Suprapubic skin (tissue), 4 donors: ENCODE measurements around the gene SIGLEC8. TPM values are rescaled to one million over a fixed set of nuclear protein-coding genes. Genes with fewer than 3 reads are reported as not detected.

Experiments
- DNase-seq, 2 donors: peaks; one replicate each; pipeline ENCODE4 v3.0.0-alpha.2; 2019; ENCODE audit warnings: low spot score in 2 of 2
- H3K27ac ChIP-seq: fragments of 200-600 bp; sonication (generic); one replicate; pipeline ENCODE4 v1.5.1; 2019
- H3K27me3 ChIP-seq: fragments of 200-600 bp; sonication (generic); one replicate; pipeline ENCODE4 v1.5.1; 2019
- H3K36me3 ChIP-seq: fragments of 200-600 bp; sonication (generic); one replicate; pipeline ENCODE4 v1.5.1; 2019
- H3K4me1 ChIP-seq: fragments of 200-600 bp; sonication (generic); one replicate; pipeline ENCODE4 v1.5.1; 2019
- H3K4me3 ChIP-seq: fragments of 200-600 bp; sonication (generic); one replicate; pipeline ENCODE4 v1.5.1; 2019; ENCODE audit warnings: mild to moderate bottlenecking
- H3K9me3 ChIP-seq: fragments of 200-600 bp; sonication (generic); one replicate; pipeline ENCODE4 v1.5.1; 2019
- CTCF ChIP-seq, 2 donors: fragments of 200-600 bp in 1 of 2; fragments of 450-650 bp in 1 of 2; sonication (generic) in 1 of 2; IDR thresholded peaks; one replicate each; pipeline ENCODE4 v1.5.1; 2016 to 2019; ENCODE audit warnings: antibody characterized with exemption in 2 of 2, mild to moderate bottlenecking in 1 of 2, moderate library complexity in 1 of 2
- EP300 ChIP-seq: sonication (generic); formaldehyde crosslinking; IDR thresholded peaks from one replicate; pipeline ENCODE4 v1.6.1; 2017; ENCODE audit warnings: antibody characterized with exemption
- POLR2A ChIP-seq, 2 donors: fragments of 450-650 bp; IDR thresholded peaks; one replicate each; pipeline ENCODE4 v1.6.1; 2017; ENCODE audit warnings: antibody characterized with exemption in 2 of 2, mild to moderate bottlenecking in 2 of 2, moderate library complexity in 2 of 2
- POLR2AphosphoS5 ChIP-seq, 3 donors: sonication (generic); formaldehyde crosslinking; IDR thresholded peaks; one replicate each; pipeline ENCODE4 v1.6.1; 2017; ENCODE audit warnings: antibody characterized with exemption in 3 of 3
- whole genome bisulfite sequencing: methylation state at CpG from one replicate; pipeline ENCODE4 v1.1.5; 2018; 5-methylcytosine and 5-hydroxymethylcytosine counted together
- total RNA-seq, 4 donors: library from RNA; depleted of rRNA; stranded (reverse); fragments of >200 nt; gene quantifications; one replicate each; pipeline ENCODE4 v1.1.0, GENCODE V29; 2016

Gene SIGLEC8
- total RNA-seq, 4 donors from 2014 or later, result 0.21 to 1.0 TPM; not detected in 2

GRCh38 chr19:51433043-51433442 is 25.2 kb downstream of the SIGLEC8 start:
- no peak overlapping the region for H3K27ac ChIP-seq
- WGBS, result 66% methylated on average over 4 of the region's 4 CpGs
- TF ChIP-seq POLR2A (IDR thresholded peaks at IDR 0.05), result no peak
- no peak for TF ChIP-seq EP300
- no peak for TF ChIP-seq CTCF (IDR thresholded peaks at IDR 0.05)
- no peak for TF ChIP-seq POLR2AphosphoS5 (IDR thresholded peaks at IDR 0.05)

GRCh38 chr19:51431124-51431523 is 27.1 kb downstream of the SIGLEC8 start:
- Histone ChIP-seq H3K27me3 (peaks cover 4% of the 10 kb centered on the region), H3K9me3 (no peaks in the 10 kb centered on the region), H3K27ac (no peak overlapping the region), H3K4me1 (no peaks in the 10 kb centered on the region), H3K36me3 (no peaks in the 10 kb centered on the region), H3K4me3 (no peak overlapping the region)
- no peak for DNase-seq
- WGBS, result 71% methylated on average over 3 of the region's 3 CpGs
- TF ChIP-seq POLR2AphosphoS5 (IDR thresholded peaks at IDR 0.05) (no peak), POLR2A (IDR thresholded peaks at IDR 0.05) (no peak), CTCF (IDR thresholded peaks at IDR 0.05) (no peak)

More at GRCh38 chr19:51433043-51433442, 25.2 kb downstream of the SIGLEC8 start:
- Histone ChIP-seq H3K36me3 (no peaks in the 10 kb centered on the region), H3K4me3 (no peak overlapping the region), H3K4me1 (no peaks in the 10 kb centered on the region), H3K9me3 (no peaks in the 10 kb centered on the region), H3K27me3 (peaks cover 4% of the 10 kb centered on the region)
- DNase-seq, result no peak

GRCh38 chr19:51430221-51430620 is 28.0 kb downstream of the SIGLEC8 start:
- 72% methylated on average over 3 of the region's 3 CpGs for WGBS
- TF ChIP-seq POLR2AphosphoS5 (IDR thresholded peaks at IDR 0.05), result no peak
- no peak for TF ChIP-seq CTCF (IDR thresholded peaks at IDR 0.05)
- no peak for TF ChIP-seq EP300
- TF ChIP-seq POLR2A (IDR thresholded peaks at IDR 0.05), result no peak

GRCh38 chr19:51427201-51427600 is 31.1 kb downstream of the SIGLEC8 start:
- no peak for DNase-seq
- Histone ChIP-seq H3K27ac (no peak overlapping the region), H3K9me3 (no peaks in the 10 kb centered on the region), H3K4me3 (no peak overlapping the region), H3K36me3 (no peaks in the 10 kb centered on the region), H3K27me3 (peaks cover 5% of the 10 kb centered on the region), H3K4me1 (no peaks in the 10 kb centered on the region)
- 67% methylated on average over 3 of the region's 3 CpGs for WGBS
- TF ChIP-seq CTCF (IDR thresholded peaks at IDR 0.05) (no peak), POLR2AphosphoS5 (IDR thresholded peaks at IDR 0.05) (no peak), EP300 (no peak), POLR2A (IDR thresholded peaks at IDR 0.05) (no peak)

More at GRCh38 chr19:51430221-51430620, 28.0 kb downstream of the SIGLEC8 start:
- Histone ChIP-seq H3K4me3 (no peak overlapping the region), H3K27ac (no peak overlapping the region), H3K9me3 (no peaks in the 10 kb centered on the region), H3K4me1 (no peaks in the 10 kb centered on the region), H3K36me3 (no peaks in the 10 kb centered on the region), H3K27me3 (peaks cover 6% of the 10 kb centered on the region)
- DNase-seq, result no peak

- TF ChIP-seq CTCF (IDR thresholded peaks at IDR 0.05), result peak; percentile 72 to 96
- TF ChIP-seq POLR2A (IDR thresholded peaks at IDR 0.05), result no peak
- no peak for TF ChIP-seq POLR2AphosphoS5 (IDR thresholded peaks at IDR 0.05)
- TF ChIP-seq EP300, result no peak
- peak; percentile 69 to 86 for DNase-seq
- Histone ChIP-seq H3K4me1 (no peaks in the 10 kb centered on the region), H3K9me3 (no peaks in the 10 kb centered on the region), H3K4me3 (no peak overlapping the region), H3K27me3 (peaks cover 28% of the 10 kb centered on the region), H3K27ac (no peak overlapping the region), H3K36me3 (no peaks in the 10 kb centered on the region)
- 14% methylated on average over 17 of the region's 19 CpGs for WGBS
Observed at GRCh38 chr19:51422053-51422448, 36.2 kb downstream of the SIGLEC8 start.
